ENCODE measurements around the gene NR4A1.

Gene NR4A1

DNA sequence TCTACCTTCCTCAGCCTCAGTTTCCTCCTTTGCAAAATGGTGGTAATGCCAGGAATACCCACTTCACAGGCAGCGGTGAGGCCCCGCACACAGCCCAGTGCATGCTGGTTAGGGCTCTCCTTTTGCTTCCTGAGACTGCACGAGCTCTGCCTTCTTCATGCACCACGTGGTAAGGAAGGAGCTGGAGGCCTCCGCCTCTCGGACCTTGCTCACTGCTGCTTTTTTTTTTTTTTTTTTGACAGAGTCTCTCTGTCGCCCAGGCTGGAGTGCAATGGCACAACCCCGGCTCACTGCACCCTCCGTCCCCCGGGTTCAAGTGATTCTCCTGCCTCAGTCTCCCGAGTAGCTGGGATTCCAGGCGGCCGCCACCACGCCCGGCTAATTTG lies 26.4 kb upstream of the NR4A1 start:
- TF ChIP-seq, protein P1, sequence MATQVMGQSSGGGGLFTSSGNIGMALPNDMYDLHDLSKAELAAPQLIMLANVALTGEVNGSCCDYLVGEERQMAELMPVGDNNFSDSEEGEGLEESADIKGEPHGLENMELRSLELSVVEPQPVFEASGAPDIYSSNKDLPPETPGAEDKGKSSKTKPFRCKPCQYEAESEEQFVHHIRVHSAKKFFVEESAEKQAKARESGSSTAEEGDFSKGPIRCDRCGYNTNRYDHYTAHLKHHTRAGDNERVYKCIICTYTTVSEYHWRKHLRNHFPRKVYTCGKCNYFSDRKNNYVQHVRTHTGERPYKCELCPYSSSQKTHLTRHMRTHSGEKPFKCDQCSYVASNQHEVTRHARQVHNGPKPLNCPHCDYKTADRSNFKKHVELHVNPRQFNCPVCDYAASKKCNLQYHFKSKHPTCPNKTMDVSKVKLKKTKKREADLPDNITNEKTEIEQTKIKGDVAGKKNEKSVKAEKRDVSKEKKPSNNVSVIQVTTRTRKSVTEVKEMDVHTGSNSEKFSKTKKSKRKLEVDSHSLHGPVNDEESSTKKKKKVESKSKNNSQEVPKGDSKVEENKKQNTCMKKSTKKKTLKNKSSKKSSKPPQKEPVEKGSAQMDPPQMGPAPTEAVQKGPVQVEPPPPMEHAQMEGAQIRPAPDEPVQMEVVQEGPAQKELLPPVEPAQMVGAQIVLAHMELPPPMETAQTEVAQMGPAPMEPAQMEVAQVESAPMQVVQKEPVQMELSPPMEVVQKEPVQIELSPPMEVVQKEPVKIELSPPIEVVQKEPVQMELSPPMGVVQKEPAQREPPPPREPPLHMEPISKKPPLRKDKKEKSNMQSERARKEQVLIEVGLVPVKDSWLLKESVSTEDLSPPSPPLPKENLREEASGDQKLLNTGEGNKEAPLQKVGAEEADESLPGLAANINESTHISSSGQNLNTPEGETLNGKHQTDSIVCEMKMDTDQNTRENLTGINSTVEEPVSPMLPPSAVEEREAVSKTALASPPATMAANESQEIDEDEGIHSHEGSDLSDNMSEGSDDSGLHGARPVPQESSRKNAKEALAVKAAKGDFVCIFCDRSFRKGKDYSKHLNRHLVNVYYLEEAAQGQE (IDR thresholded peaks at IDR 0.05; ENCODE audit: insufficient read depth in 1 of 2, low read depth in 2 of 2, low read length in 2 of 2) = no peak
- TF ChIP-seq SIN3A (IDR thresholded peaks at IDR 0.05; ENCODE audit: borderline replicate concordance, insufficient read depth, low read length) (no peak), FOXP2 (optimal IDR thresholded peaks at IDR 0.05; ENCODE audit: borderline replicate concordance, extremely low read depth, extremely low read length, insufficient read depth) (no peak), POLR2AphosphoS5 (IDR thresholded peaks at IDR 0.05; ENCODE audit: low read depth, low read length) (no peak), TAF1 (IDR thresholded peaks at IDR 0.05; ENCODE audit: borderline replicate concordance, insufficient read depth, low read length) (no peak)

DNA sequence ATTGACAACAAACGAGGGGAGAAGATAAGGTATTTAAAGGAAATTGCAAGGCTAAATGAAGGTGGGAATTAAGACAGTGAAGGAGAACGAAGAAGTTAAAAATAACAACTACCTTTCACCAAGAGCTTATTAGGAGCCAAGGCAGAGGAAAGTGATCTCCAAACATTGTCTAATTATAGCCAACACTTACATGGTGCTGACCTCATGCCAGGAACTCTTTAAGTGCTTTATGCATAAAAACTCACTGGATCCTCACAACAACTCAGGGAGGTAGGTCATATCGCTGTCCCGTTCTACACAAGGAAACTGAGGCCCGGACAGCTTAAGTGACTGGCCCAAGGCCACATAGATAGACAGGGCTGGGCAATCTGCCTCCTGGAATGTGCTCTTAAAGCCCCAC lies 25.0 kb upstream of the NR4A1 start:
- TF ChIP-seq POLR2AphosphoS5 (IDR thresholded peaks at IDR 0.05; ENCODE audit: low read depth, low read length) = no peak
- TF ChIP-seq, protein P1 (IDR thresholded peaks at IDR 0.05; ENCODE audit: insufficient read depth in 1 of 2, low read depth in 2 of 2, low read length in 2 of 2) = no peak
- no peak for TF ChIP-seq TAF1 (IDR thresholded peaks at IDR 0.05; ENCODE audit: borderline replicate concordance, insufficient read depth, low read length)
- TF ChIP-seq SIN3A (IDR thresholded peaks at IDR 0.05; ENCODE audit: borderline replicate concordance, insufficient read depth, low read length) = no peak
- TF ChIP-seq FOXP2 (optimal IDR thresholded peaks at IDR 0.05; ENCODE audit: borderline replicate concordance, extremely low read depth, extremely low read length, insufficient read depth) = no peak

DNA sequence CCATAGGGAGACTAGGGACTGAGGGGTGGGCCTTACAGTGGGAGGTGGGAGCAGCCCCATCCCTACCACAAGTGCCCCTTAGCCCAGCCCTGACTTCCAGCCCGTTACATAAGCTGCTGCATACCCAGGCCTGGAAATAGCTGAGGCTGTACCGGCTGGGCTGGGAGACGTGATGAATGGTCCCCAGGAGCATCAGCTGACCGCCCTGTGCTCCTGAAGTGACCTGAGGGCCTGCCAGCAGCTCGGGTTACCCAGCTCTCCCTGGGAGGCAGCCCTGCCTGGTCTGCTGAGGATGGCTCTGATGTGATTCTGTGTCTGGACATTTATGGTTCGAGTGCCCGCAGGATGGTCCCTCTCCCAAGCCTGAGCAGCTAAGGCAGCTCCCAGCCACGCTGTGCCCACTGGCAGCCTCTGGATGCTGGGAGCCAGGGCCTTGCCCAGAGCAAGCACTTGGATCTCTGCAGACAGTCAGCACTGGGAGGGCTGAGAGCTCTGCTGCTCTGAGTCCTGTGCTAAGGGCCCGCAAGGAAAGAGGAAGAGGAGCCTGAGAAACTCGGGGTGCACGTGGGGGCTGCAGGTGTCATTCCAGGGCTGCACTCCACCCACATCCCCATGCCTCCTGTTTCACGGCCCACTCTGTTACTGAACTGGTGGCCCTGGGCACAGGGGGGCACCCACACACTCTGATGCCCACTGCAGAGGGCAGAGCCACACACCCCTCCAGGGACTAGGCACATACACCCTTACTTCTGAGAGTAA lies 24.0 kb upstream of the NR4A1 start:
- no peak for TF ChIP-seq SIN3A (IDR thresholded peaks at IDR 0.05; ENCODE audit: borderline replicate concordance, insufficient read depth, low read length)
- TF ChIP-seq FOXP2 (optimal IDR thresholded peaks at IDR 0.05; ENCODE audit: borderline replicate concordance, extremely low read depth, extremely low read length, insufficient read depth) = no peak
- no peak for TF ChIP-seq POLR2AphosphoS5 (IDR thresholded peaks at IDR 0.05; ENCODE audit: low read depth, low read length)
- TF ChIP-seq TAF1 (IDR thresholded peaks at IDR 0.05; ENCODE audit: borderline replicate concordance, insufficient read depth, low read length) = no peak
- TF ChIP-seq, protein P1 (IDR thresholded peaks at IDR 0.05; ENCODE audit: insufficient read depth in 1 of 2, low read depth in 2 of 2, low read length in 2 of 2) = no peak

- TF ChIP-seq TAF1 (IDR thresholded peaks at IDR 0.05; ENCODE audit: borderline replicate concordance, insufficient read depth, low read length) (no peak), SIN3A (IDR thresholded peaks at IDR 0.05; ENCODE audit: borderline replicate concordance, insufficient read depth, low read length) (no peak), POLR2AphosphoS5 (IDR thresholded peaks at IDR 0.05; ENCODE audit: low read depth, low read length) (no peak), FOXP2 (optimal IDR thresholded peaks at IDR 0.05; ENCODE audit: borderline replicate concordance, extremely low read depth, extremely low read length, insufficient read depth) (no peak)
- TF ChIP-seq, protein P1 (IDR thresholded peaks at IDR 0.05; ENCODE audit: insufficient read depth in 1 of 2, low read depth in 2 of 2, low read length in 2 of 2) = no peak
Measured at GRCh38 chr12:52029685-52030084, 21.6 kb upstream of the NR4A1 start.

Data from PFSK-1 (cell line).